HepG2 (cell line): ENCODE data around the gene NAV2. TPM values are rescaled to one million over a fixed set of nuclear protein-coding genes. Genes with fewer than 3 reads are reported as not detected.

ENCODE experiments used
- ADNP ChIP-seq: sonication (generic); formaldehyde crosslinking; IDR thresholded peaks from 2 replicates; pipeline ENCODE4 v1.4.0; 2020; ENCODE audit warnings: missing genetic modification reagents
- FLYWCH1 ChIP-seq: sonication (generic); formaldehyde crosslinking; IDR thresholded peaks from 2 replicates; pipeline ENCODE4 v1.8.1; 2023; ENCODE audit warnings: mild to moderate bottlenecking, missing genetic modification reagents
- HDAC6 ChIP-seq: fragments of 200-600 bp; sonication (generic); IDR thresholded peaks from 2 replicates; pipeline ENCODE4 v1.7.0; 2017; ENCODE audit warnings: mild to moderate bottlenecking, antibody characterized with exemption, low read length, low read depth
- IKZF4 ChIP-seq: sonication (generic); formaldehyde crosslinking; IDR thresholded peaks from 2 replicates; pipeline ENCODE4 v1.5.1; 2020; ENCODE audit warnings: borderline replicate concordance, mild to moderate bottlenecking, low read depth, missing genetic modification reagents; ENCODE audit errors: not compliant biosample characterization
- KDM3A ChIP-seq: IDR thresholded peaks from 2 replicates; pipeline ENCODE4 v1.6.1; 2018; ENCODE audit warnings: low read depth, missing compliant biosample characterization
- KDM4B ChIP-seq: sonication (generic); formaldehyde crosslinking; IDR thresholded peaks from 2 replicates; pipeline ENCODE4 v1.4.0; 2020; ENCODE audit warnings: missing genetic modification reagents
- KLF9 ChIP-seq: IDR thresholded peaks from 2 replicates; pipeline ENCODE4 v1.6.1; 2016; ENCODE audit warnings: low read depth
- ONECUT2 ChIP-seq: sonication (generic); formaldehyde crosslinking; IDR thresholded peaks from 2 replicates; pipeline ENCODE4 v1.4.0; 2020; ENCODE audit warnings: missing genetic modification reagents
- PCBP1 ChIP-seq: fragments of 200-400 bp; formaldehyde crosslinking; IDR thresholded peaks from 2 replicates; pipeline ENCODE4 v1.6.1; 2017; ENCODE audit warnings: mild to moderate bottlenecking, low read depth, low read length, borderline replicate concordance
- RXRB ChIP-seq: IDR thresholded peaks from 2 replicates; pipeline ENCODE4 v1.6.1; 2016; ENCODE audit warnings: borderline replicate concordance, missing genetic modification reagents, missing compliant biosample characterization
- SIN3B ChIP-seq: fragments of 150-350 bp; IDR thresholded peaks from 2 replicates; pipeline ENCODE4 v1.6.1; 2014; ENCODE audit warnings: low read length
- SIX4 ChIP-seq: sonication (generic); formaldehyde crosslinking; IDR thresholded peaks from 2 replicates; pipeline ENCODE4 v1.4.0; 2020; ENCODE audit warnings: missing genetic modification reagents
- SMAD1 ChIP-seq: sonication (generic); formaldehyde crosslinking; IDR thresholded peaks from 2 replicates; pipeline ENCODE4 v1.4.0; 2020; ENCODE audit warnings: missing genetic modification reagents, low read depth, mild to moderate bottlenecking, borderline replicate concordance
- SMARCE1 ChIP-seq: fragments of 450-650 bp; IDR thresholded peaks from 2 replicates; pipeline ENCODE4 v1.6.1; 2017; ENCODE audit warnings: borderline replicate concordance
- SNAPC2 ChIP-seq: sonication (generic); formaldehyde crosslinking; IDR thresholded peaks from 2 replicates; pipeline ENCODE4 v1.8.1; 2022; ENCODE audit warnings: mild to moderate bottlenecking, missing genetic modification reagents
- TEAD2 ChIP-seq: sonication (generic); formaldehyde crosslinking; IDR thresholded peaks from 2 replicates; pipeline ENCODE4 v1.9.0; 2021; ENCODE audit warnings: missing genetic modification reagents
- TGIF2 ChIP-seq: IDR thresholded peaks from 2 replicates; pipeline ENCODE4 v1.6.1; 2016; ENCODE audit warnings: control low read depth, missing compliant biosample characterization
- ZEB1 ChIP-seq: IDR thresholded peaks from 2 replicates; pipeline ENCODE4 v1.6.1; 2012; ENCODE audit warnings: mild to moderate bottlenecking, low read depth, inconsistent platforms; ENCODE audit not compliant: insufficient replicate concordance
- ZNF121 ChIP-seq: sonication (generic); formaldehyde crosslinking; IDR thresholded peaks from 2 replicates; pipeline ENCODE4 v1.5.0; 2020; ENCODE audit warnings: mild to moderate bottlenecking, missing genetic modification reagents
- ZNF543 ChIP-seq: sonication (generic); formaldehyde crosslinking; IDR thresholded peaks from 2 replicates; pipeline ENCODE4 v1.4.0; 2020; ENCODE audit warnings: mild to moderate bottlenecking, missing genetic modification reagents
- ZNF761 ChIP-seq: sonication (generic); formaldehyde crosslinking; conservative IDR thresholded peaks from 2 replicates; pipeline ENCODE4 v1.4.0; 2020; ENCODE audit warnings: mild to moderate bottlenecking, missing genetic modification reagents
- ZSCAN9 ChIP-seq: IDR thresholded peaks from 2 replicates; pipeline ENCODE4 v1.6.1; 2016; ENCODE audit warnings: borderline replicate concordance
- polyA plus RNA-seq, 8 experiments: library from polyadenylated mRNA; depleted of rRNA in 3 of 8; stranded (reverse) in 7 of 8; unstranded in 1 of 8; fragments of >200 nt; fragmentation: Illumina TruSeq in 4 of 8; extraction: Trizol in 4 of 8; gene quantifications; 2 replicates each; pipeline versions ENCODE4 v1.2.1 to v1.2.3, GENCODE V29; 2011 to 2016; ENCODE audit warnings: low read depth in 4 of 8, missing spikeins in 1 of 8, mixed read lengths in 1 of 8; ENCODE audit not compliant: insufficient read depth in 1 of 8
- total RNA-seq, 5 experiments: library from RNA; depleted of rRNA; stranded (reverse); fragments of >200 nt; fragmentation: Illumina TruSeq; extraction: Trizol; gene quantifications; 2 replicates each; pipeline ENCODE4 v1.2.3, GENCODE V29; 2016; ENCODE audit warnings: low read depth in 1 of 5
- TF ChIP-seq, protein P1 (sequence below): conservative IDR thresholded peaks from 2 replicates; pipeline ENCODE4 v1.6.1; 2018; ENCODE audit warnings: missing genetic modification reagents
- TF ChIP-seq, protein P2 (sequence below): IDR thresholded peaks from 2 replicates; pipeline ENCODE4 v1.4.0; 2020; ENCODE audit warnings: mild to moderate bottlenecking, missing genetic modification reagents
- TF ChIP-seq, protein P3 (sequence below): sonication (generic); formaldehyde crosslinking; IDR thresholded peaks from 2 replicates; pipeline ENCODE4 v1.5.0; 2020; ENCODE audit warnings: missing genetic modification reagents
- TF ChIP-seq, protein P4 (sequence below): sonication (generic); IDR thresholded peaks from 2 replicates; pipeline ENCODE4 v1.6.1; 2016; ENCODE audit warnings: low read depth, borderline replicate concordance
- TF ChIP-seq, protein P5 (sequence below): sonication (generic); formaldehyde crosslinking; IDR thresholded peaks from 2 replicates; pipeline ENCODE4 v1.5.1; 2020; ENCODE audit warnings: missing genetic modification reagents, mild to moderate bottlenecking, borderline replicate concordance

The NAV2 gene
- total and polyA plus RNA-seq, 2 of the 13 experiments (the other 11 are each of a cell fraction or from before 2014, with no cell fraction given) = 9.3 to 34.6 TPM

DNA sequence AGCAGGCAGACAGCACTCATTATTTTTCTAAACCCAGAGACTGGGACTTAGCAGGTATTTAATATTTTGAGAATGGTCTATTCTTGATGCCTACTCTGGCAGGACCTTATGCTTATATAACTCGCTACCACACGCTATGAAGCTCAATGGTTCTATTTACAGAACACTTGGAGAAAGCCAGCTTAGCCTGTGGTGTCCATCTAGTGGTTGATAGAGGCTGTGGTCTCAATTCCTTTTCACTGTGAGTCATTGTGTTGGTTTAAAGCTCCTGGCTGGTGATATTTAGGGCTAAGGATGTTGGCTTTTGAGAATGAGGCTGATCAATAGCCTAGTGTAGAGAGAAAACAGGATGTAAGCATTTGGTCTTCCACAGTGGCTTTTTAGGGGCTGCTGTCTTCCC lies 241.3 kb downstream of the NAV2 start (continued):
- TF ChIP-seq IKZF4 (no peak), ZNF543 (CRISPR knock-in tag) (no peak), ONECUT2 (no peak; the same call in 1 of the 2 replicates), SNAPC2 (CRISPR knock-in tag) (no peak), SIX4 (CRISPR knock-in tag) (no peak), PCBP1 (no peak), TGIF2 (CRISPR knock-in tag) (no peak), HDAC6 (no peak), ZNF761 (CRISPR knock-in tag) (no peak), ADNP (CRISPR knock-in tag) (no peak), SIN3B (no peak), ZEB1 (no peak), KDM3A (no peak), ZNF121 (CRISPR knock-in tag) (no peak), RXRB (CRISPR knock-in tag) (peak; percentile 66; the same call in 1 of the 2 replicates), SMAD1 (CRISPR knock-in tag) (no peak), KLF9 (no peak), SMARCE1 (no peak), KDM4B (CRISPR knock-in tag) (no peak), FLYWCH1 (CRISPR knock-in tag) (no peak), TEAD2 (CRISPR knock-in tag) (no peak), ZSCAN9 (CRISPR knock-in tag) (no peak)
- TF ChIP-seq, protein P1, sequence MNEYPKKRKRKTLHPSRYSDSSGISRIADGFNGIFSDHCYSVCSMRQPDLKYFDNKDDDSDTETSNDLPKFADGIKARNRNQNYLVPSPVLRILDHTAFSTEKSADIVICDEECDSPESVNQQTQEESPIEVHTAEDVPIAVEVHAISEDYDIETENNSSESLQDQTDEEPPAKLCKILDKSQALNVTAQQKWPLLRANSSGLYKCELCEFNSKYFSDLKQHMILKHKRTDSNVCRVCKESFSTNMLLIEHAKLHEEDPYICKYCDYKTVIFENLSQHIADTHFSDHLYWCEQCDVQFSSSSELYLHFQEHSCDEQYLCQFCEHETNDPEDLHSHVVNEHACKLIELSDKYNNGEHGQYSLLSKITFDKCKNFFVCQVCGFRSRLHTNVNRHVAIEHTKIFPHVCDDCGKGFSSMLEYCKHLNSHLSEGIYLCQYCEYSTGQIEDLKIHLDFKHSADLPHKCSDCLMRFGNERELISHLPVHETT = no peak
- TF ChIP-seq, protein P2, sequence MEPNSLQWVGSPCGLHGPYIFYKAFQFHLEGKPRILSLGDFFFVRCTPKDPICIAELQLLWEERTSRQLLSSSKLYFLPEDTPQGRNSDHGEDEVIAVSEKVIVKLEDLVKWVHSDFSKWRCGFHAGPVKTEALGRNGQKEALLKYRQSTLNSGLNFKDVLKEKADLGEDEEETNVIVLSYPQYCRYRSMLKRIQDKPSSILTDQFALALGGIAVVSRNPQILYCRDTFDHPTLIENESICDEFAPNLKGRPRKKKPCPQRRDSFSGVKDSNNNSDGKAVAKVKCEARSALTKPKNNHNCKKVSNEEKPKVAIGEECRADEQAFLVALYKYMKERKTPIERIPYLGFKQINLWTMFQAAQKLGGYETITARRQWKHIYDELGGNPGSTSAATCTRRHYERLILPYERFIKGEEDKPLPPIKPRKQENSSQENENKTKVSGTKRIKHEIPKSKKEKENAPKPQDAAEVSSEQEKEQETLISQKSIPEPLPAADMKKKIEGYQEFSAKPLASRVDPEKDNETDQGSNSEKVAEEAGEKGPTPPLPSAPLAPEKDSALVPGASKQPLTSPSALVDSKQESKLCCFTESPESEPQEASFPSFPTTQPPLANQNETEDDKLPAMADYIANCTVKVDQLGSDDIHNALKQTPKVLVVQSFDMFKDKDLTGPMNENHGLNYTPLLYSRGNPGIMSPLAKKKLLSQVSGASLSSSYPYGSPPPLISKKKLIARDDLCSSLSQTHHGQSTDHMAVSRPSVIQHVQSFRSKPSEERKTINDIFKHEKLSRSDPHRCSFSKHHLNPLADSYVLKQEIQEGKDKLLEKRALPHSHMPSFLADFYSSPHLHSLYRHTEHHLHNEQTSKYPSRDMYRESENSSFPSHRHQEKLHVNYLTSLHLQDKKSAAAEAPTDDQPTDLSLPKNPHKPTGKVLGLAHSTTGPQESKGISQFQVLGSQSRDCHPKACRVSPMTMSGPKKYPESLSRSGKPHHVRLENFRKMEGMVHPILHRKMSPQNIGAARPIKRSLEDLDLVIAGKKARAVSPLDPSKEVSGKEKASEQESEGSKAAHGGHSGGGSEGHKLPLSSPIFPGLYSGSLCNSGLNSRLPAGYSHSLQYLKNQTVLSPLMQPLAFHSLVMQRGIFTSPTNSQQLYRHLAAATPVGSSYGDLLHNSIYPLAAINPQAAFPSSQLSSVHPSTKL (CRISPR knock-in tag) = peak; percentile 86
- TF ChIP-seq, protein P3, sequence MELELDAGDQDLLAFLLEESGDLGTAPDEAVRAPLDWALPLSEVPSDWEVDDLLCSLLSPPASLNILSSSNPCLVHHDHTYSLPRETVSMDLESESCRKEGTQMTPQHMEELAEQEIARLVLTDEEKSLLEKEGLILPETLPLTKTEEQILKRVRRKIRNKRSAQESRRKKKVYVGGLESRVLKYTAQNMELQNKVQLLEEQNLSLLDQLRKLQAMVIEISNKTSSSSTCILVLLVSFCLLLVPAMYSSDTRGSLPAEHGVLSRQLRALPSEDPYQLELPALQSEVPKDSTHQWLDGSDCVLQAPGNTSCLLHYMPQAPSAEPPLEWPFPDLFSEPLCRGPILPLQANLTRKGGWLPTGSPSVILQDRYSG (CRISPR knock-in tag) = no peak
- TF ChIP-seq, protein P4, sequence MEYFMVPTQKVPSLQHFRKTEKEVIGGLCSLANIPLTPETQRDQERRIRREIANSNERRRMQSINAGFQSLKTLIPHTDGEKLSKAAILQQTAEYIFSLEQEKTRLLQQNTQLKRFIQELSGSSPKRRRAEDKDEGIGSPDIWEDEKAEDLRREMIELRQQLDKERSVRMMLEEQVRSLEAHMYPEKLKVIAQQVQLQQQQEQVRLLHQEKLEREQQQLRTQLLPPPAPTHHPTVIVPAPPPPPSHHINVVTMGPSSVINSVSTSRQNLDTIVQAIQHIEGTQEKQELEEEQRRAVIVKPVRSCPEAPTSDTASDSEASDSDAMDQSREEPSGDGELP = no peak
- TF ChIP-seq, protein P5, sequence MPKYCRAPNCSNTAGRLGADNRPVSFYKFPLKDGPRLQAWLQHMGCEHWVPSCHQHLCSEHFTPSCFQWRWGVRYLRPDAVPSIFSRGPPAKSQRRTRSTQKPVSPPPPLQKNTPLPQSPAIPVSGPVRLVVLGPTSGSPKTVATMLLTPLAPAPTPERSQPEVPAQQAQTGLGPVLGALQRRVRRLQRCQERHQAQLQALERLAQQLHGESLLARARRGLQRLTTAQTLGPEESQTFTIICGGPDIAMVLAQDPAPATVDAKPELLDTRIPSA (CRISPR knock-in tag) = no peak
